ENCODE measurements around the gene EGR1.
A peak's percentile ranks its signal among the peaks of the same experiment; 100 is the strongest.
"Not testable (repeated sequence)": the region's sequence is repeated elsewhere in the genome, so short reads cannot be mapped to it uniquely, and the experiment has no call there.

Gene EGR1

DNA sequence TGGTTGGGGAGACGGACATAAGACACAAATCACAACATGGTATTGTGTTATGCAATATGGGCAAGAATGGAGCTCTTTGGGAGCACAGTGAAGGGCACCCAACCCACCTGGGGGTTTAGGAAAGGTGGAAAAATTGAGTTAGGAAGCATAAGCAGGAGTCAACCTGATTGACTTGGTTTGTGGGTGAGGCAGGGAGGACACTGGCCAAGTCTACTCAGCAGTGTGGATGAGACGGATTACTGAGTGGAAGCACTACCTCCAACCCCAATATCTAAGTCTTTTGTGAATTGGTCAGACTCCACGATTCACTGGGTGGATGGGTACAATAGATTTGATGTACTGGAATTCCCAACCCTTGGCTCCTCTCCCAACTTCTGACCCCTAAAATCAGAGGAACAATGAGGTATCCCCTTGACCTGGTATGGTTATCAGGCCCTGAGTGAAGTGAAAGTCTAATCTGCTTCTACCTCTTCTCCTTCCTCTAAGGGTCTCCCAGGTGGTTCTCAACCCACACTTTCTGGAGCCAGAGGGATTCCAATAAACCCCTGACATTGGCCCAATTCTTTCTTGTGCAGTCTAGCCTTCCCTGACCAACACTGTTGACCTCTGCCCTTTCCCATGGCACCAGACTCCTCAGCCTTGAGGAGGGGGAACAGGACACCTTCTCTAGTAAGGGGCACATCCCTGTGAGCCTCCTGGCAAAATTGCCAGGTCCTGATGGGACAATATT is 5.2 kb downstream of the EGR1 start:
- DNase-seq = no peak

DNA sequence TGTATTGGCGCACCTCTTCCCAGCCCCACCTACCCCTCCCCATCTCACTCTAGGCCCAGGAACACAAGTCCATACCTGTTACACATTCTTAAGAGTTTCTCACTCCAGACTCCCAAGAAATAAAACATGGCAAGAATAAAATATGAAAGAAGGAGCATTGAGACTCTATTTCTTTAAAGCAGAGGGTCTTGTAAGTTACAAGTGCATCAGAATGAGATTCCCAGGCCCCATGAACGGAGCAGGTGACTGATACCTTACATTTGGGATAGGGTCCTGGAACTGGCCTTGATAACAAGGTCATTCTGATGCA is 5.7 kb downstream of the EGR1 start:
- DNase-seq = no peak

DNA sequence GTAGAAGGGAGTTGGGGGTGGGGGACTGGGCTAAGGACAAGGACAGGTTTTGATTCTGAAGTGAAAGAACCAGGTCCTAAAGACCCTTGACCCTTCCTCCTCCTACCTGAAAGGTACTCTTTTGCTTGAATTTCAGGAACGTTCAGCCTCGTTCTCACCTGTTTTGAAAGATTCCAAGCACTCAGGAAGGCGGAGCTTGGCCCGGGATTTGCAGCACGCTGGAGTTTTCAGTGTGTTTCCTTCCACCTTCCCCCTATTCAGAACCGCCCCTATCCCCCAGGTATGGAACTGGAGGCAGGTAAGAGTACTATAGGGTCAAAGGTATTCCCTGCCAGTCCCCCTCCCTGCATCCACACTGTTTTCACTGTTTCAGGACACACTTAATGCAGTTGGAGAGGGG is 7.1 kb downstream of the EGR1 start:
- no peak for DNase-seq

DNA sequence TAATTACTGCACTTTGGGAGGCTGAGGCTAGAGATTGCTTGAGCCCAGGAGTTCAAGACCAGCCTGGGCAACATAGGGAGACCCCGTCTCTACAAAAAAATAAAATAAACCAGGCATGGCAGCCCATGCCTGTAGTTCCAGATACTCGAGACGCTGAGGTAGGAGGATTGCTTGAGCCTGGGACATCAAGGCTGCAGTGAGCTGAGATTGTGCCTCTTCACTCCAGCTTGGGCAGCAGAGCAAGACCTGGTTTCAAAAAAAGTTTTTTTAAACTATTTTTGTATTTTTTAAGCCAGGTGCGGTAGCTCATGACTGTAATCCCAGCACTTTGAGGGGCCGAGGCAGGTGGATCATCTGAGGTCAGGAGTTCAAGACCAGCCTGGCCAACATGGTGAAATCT is 7.9 kb downstream of the EGR1 start:
- not testable (repeated sequence) for DNase-seq

DNA sequence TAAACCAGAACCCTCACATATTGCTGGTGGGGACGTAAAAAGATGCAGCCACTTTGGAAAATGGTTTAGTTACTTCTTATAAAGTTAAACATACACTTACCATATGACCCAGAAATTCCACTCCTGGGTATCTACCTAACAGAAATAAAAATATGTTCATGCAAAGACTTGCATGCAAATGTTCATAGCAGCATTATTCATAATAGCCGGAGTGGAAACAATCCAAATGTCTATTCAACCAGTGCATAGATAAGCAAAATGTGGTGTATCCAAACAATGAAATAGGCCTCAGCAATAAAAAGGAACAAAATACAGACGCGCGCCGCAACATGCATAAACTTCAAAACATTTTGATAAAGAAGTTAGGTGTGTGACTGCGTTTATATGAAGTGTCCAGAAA is 11.6 kb downstream of the EGR1 start:
- DNase-seq = no peak

DNA sequence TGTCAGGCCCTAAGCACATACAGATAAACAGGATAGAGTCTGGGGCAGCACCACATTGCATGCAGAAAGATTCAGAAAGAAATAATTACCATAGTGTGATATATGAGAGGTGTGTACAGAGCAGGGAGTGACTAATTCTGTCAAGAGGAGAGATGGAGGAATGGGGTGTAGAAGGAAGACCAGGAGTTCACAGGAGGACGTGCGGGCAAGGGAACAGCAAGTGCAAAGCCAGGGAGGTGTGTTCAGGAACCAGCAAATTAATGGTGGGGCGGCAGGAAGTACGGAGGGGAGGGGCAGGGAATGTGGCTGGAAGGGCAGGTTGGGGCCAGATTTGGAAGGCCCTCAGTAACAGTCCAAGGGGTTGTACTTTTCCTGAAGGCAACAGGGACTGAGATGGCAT is 17.4 kb downstream of the EGR1 start:
- no peak for DNase-seq

DNA sequence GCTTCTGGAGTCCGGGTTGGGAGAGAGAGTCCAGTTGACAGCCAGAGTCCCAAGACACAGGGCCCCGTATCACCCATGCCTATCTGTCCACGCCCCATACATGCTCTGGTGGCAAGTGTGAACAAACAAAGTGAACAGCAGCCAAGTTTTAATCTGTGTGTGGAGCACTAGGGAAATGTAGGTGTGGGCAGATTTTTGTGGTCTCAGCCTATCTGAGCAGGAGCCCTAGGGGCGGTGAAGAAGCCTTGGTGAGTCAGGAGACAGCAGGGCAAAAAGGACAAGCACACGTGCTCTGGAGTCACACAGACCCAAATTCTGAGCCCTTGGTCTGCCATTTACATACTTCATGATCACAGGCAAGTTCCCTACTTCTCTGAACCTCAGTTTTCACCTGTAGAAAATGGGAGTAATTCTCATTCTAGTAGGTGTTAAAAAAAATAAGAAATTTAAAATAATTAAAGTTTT is 23.2 kb downstream of the EGR1 start:
- no peak for DNase-seq

DNA sequence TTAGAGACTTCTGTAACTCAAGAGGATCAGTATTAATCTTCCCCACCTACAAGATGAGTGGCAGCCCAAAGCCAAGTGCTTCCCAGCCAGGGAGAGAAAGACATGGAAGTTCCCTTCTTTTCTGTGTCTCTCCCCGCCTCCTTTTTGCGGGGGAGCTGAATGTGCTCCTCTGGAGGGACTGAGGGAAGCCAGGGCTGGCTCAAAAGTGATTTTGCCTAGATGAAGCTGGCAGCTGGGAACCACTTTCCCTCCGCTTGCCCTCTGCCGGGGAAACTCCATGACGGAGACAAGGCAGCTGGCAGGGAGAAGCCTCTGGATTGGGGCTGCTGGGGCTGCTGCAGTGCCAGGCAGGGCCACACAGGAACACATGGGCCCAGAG is 24.4 kb downstream of the EGR1 start:
- DNase-seq = no peak

DNA sequence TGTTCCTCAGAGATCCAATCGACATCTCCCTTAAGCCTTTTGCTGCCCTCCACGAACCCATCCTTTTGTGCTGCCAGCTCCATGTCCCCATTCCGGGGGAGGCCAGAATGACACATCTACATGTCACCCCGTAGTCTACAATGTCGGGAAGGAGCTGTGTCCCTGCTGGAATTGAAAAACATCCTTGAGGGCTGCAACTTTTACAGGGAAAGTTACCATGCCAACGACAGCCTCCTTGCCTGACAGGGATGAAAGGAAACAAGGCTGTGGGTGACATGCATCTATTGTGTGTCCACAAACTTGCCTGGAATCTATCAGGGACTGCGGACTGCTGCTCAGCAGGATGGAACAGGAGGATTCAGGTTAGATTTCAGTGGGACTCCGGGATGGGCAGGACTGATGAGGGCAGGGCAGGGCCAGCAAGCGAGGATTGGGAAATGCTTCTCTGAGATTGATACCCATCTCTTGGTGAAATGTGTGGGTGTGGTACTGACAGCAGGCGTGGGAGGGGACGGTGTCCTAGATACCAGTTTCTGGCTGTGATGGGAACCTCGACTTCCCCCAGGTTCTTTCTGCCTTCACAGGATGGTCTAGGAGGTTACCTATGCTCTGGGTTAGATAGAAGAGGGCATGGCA is 25.5 kb downstream of the EGR1 start:
- no peak for DNase-seq

DNA sequence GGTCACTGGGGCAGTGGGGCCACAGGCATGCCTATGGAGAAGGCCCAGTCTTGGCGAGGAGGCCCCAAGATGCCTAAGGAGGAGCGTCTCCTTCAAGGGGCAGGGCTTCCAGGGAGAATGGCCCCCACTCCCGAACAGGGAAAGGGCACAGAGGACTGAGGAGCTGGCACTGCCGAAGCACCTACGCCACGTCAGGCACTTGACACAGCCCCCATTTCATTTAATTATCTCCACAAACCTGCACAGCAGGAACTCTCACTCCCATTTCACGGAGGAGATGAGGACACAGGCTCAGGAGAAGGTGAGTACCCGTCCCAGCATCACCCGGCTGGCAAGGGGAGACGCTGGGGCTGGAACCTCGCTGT is 26.0 kb downstream of the EGR1 start:
- DNase-seq = no peak

DNA sequence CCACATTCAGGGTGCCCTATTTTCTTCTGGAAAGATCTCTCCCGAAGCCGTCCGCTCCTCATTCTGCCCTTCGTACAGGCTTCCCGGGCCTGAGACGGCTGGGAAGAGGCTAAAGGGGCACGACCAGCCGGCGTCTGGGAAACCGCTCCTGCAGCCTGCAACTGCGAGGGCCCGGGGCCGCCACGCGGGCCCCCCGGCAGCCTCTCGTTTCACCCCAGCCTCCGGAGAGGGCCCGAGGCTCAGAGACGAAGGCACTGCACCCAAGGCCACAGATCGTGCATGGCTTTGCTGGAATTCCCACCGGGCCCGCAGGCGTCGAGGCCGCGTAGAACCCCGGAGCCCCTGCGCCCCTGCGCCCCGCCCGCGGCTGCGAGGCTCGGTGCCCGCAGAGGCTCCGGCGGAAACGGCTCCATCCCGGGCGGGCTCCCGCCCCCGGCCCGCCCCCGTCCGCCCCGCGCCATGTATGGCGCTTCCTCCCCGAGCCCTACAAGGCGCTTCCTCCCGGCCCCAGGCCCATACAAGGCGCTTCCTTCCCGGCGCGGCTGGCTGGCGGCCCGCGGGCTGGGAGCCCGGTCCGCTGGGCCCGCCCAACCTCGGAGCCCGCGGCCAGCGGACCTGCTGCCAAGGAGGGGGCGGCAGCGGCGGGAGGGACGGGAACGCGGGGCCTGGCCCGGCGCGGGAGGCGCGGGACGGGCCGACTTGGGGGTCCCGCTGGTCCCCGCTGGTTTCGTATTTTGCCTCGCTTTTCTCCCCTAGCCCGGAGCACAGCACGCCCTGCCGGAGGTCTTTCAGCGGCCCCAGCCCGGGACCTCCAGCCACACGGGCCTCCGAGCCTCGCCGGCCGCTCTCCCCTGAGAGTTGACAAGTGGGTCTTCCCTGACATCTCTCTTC is 26.6 kb downstream of the EGR1 start:
- peak; percentile 82 to 83 for DNase-seq

DNA sequence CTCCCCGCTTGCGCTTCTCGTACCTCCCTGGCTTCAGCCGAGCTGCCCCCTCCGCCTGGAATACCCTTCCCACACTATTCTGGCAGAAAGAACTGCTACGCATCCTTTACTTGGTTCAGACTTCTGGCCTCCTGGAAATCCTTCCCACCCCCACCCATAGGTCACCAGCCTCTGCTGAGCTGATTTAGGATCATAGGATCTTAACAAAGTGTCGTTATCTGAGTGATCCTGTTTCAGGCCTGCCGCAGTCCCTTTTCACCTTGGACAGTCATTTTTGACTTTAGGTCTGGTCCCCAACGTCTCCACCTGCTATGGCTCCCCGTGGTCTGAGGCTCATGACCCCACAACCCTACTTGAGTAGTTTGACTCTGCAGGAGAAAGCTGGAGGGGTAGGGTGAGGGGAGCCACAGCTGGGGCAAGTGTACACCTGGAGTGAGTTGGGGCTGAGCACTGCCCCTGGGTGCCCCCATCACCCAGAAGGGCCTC is 27.3 kb downstream of the EGR1 start:
- no peak for DNase-seq

DNA sequence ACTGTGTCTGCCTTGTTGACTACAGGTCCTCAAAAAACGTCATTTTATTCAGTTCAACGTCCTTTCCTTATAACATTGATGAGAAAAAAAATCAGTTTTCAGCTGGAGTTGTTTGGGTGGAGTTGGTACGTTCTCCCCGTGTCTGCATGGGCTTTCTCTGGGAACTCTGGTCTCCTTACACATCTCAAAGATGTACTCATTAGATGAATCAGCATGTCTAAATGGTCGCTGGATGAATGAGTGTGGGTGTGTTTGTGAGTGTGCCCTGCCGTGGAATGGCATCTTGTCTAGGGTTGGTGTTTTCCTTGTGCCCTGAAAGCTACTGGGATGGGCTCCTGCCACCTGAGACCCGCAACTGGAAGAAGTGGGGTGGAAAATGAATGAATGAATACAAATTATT is 30.1 kb downstream of the EGR1 start:
- DNase-seq = no peak

DNA sequence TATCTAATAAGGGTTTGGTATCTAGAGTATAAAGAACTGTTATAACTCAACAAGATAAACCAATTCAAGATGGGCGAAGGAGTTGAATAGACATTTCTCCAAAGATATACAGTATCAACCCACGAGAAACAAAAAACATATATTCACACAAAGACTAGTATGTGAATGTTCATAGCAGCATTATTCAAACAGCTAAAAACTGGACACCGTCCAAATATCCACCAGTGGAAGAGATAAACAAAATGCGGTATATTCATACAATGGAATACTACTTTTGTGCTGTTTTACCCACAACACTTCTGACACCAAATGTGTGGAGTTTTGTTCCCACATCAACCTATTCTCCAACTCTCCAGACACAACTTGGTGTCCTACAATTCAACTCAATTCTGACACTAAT is 33.1 kb downstream of the EGR1 start:
- no peak for DNase-seq

DNA sequence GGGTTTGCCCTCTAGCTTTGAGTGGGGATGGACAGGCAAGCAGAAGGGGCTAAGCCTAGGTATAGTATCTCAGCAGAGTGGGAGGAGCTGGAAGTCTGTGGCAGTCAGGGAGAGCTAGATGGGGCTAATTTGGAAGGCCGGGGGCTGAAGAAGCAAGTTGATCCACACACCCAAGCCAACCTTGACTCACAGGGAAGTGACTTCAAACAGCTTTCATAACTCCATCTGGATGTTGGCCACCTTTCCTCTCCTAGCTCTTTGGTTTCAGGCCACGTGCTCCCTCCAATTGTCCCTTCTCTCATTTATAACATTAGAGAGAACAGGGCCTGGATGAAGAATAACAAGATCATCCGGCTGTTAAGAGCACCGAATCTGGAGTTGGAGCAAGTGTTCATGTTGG is 36.8 kb downstream of the EGR1 start:
- DNase-seq = no peak

DNA sequence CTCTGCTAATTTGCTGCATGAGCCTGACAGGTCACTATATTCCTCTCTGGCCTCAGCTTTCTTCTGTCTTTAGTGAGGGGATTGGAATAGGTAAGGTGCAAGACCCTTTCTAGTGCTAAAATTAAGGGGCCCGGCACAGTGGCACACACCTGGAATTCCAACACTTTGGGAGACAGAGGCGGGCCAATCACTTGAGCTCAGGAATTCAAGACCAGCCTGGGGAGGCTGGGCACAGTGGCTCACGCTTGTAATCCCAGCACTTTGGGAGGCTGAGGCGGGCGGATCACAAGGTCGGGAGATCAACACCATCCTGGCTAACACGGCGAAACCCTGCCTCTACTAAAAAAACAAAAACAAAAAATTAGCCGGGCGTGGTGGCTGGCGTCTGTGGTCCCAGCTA is 37.2 kb downstream of the EGR1 start:
- no peak for DNase-seq

DNA sequence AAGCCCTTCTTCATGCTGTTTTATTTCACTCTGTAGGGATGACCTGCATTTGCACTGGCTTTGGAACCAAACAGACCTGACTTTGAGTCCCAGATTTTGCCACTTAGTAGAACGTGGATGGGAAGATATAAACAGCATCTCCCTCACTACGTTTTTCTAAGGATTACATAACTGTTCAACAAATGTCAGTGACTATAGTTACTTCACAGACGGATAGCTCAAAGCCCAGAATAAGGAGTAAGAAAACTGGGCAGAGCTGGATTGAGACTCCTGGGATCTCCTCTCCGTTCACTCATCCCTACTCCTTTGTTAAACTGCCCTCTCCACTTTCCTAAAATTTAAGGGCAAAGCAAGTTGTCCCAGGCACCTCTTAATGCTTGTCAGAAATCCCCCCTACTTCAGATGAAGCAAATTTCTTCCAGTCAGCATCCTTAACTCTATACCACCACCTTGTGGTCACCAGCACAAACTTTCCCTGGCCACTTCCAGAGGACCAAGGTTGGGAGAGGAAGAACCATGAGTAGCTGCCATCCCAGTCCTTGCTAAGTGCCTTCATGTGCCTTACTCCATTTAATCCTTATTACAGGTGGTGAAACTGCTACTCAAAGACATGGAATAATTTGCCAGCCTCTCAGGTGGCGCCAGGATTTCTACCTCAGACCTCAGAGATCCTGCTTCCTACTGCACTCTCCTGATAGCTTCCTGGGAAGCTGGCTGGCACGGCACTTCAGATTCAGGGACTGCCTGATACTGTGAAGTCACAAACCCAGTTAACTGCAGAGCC is 38.4 kb downstream of the EGR1 start:
- DNase-seq = no peak

DNA sequence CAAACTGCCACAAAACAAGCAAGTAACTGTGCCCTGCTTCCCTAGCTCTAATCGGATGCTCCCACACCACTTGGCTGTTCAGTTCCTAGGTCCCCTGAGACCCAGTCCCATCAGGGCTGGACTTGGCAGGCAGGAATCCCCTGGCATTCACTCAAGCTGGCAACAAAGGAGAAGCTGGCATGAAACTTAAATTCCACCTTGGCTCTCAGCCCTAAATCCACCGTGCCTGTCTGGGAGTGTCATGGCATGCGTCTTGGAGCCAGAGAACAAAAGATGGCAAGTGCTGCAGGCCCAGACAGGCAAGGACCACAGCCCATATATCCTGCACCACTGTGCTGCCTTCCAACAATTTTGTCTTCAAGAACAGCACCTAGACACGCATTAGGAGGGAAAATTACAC is 39.5 kb downstream of the EGR1 start:
- no peak for DNase-seq

DNA sequence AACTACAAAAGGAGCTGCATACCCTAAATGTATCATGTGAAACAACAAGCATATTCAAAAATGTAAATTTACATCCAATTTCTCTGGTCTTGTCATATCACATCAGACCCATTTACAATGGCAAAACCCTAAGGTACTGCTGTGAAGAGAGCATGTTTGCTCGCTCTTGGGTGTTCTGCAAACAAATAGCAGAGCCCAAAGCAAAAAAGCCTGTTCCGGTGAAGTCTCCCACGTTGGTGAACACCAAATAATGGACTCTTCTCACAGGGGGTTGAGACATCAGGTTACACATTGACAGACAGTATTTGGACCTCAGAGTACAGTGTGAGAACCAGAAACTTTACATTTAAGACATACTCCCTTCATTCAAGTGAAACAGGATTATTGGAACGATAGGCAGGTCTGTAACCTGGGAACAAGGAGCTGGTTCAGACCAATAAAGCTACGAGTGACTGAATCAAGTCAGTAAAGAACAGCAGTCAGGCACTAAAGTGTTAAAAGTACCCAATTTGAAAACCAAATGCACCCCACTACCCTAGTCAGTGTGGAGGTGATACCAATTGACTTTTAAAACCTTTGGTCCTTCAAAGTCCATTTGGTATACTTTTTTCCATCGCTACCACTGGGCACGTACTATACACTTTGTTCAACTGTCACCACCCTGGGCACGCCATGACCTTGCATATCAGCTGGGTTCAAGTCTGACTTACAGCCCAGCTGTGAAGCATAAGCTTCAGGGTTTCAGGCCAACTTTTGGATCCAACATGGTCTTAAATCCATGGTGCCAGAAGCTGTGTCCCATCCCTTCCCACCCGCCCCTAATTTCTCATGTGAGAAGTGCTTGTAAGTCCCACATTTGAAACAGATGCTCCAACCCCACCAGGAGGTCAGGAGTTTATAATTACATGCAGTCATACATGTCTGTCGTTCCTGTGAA is 41.4 kb downstream of the EGR1 start:
- no peak for DNase-seq

DNA sequence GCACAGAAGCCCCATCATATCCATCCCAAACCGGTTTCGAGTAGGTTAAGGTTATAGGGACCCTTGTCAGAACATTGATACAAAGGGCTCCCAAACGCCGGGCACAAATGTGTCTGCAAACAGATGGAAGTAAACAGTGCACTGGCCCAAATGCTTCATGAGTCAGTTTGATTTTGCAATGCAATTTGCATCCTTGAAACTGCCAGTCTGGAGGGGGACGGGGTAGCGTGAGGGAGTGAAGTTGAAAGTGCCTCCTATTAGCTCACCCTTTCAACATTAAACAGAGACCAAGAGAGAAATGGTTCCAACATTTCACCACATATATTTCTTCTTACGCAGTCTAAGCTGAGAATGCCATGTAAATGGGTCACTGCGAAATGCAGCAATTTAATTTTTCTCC is 42.2 kb downstream of the EGR1 start:
- DNase-seq = not testable (repeated sequence)

DNA sequence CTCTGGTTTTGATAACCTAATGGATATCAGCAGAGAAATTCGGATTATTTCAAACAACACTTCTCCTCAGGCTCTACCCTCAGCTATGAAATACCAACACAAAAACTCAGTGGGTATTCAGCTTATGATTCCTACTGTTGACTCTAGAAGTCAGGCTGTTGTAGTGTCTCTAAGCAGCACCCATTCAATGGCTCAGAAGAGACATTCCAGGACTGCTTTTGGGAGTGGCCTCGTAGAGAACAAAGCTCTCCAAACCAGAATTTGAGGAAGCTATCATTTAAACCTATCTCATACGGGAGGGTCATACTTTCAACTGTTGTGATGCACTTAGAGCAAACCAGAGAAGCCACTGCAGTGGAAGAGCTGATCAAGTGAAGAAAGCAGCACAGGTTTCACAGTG is 43.7 kb downstream of the EGR1 start:
- DNase-seq = no peak

DNA sequence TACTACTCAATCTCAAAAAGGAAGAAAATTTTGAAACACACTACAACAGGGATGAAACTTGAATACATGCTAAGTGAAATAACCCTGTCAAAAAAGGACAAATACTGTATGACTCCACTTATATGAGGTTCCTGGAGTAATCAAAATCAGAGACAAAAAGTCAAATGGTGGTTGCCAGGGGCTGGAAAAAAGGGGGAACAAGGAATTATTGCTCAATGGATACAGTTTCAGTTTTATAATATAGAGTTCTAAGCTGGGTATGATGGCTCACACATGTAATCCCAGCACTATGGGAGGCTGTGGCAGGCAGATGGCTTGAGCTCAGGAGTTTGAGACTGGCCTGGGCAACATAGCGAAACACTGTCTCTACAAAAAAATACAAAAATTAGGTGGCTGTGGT is 48.7 kb downstream of the EGR1 start:
- no peak for DNase-seq
